OCI-LY3 (cell line): ENCODE results near the gene SLC16A7.
A peak's percentile ranks its signal among the peaks of the same experiment; 100 is the strongest.

Experiments used
- H2AFZ ChIP-seq: fragments of 200-600, 300-600 bp; shearing (Covaris generic); 2 replicates; pipeline ENCODE4 v1.6.0; 2014; ENCODE audit warnings: antibody characterized with exemption, low read depth, low read length
- H3K27ac ChIP-seq: fragments of 200-600, 300-600 bp; sonication (generic); 2 replicates; pipeline ENCODE4 v1.5.1; 2014; ENCODE audit warnings: mild to moderate bottlenecking, low read length, moderate library complexity, mixed read lengths
- H3K27me3 ChIP-seq: fragments of 200-600, 300-600 bp; sonication (generic); 2 replicates; pipeline ENCODE4 v1.6.1; 2014; ENCODE audit warnings: low read depth, low read length, mixed read lengths
- H3K36me3 ChIP-seq: fragments of 200-600, 300-600 bp; sonication (generic); replicated peaks from 2 replicates; pipeline ENCODE3; 2014; ENCODE audit warnings: low read depth, low read length, mixed read lengths
- H3K4me1 ChIP-seq: fragments of 300-600, 200-600 bp; sonication (generic); 2 replicates; pipeline ENCODE4 v1.6.1; 2014; ENCODE audit warnings: low read length, mixed read lengths
- H3K4me2 ChIP-seq: fragments of 200-600, 300-600 bp; sonication (generic); 2 replicates; pipeline ENCODE4 v1.6.1; 2014; ENCODE audit warnings: low read length, mixed read lengths
- H3K4me3 ChIP-seq: fragments of 300-600, 200-600 bp; sonication (generic); 2 replicates; pipeline ENCODE4 v1.5.1; 2014; ENCODE audit warnings: antibody characterized with exemption, mild to moderate bottlenecking, low read length, moderate library complexity
- H3K79me2 ChIP-seq: fragments of 300-600, 200-600 bp; shearing (Covaris generic); 2 replicates; pipeline ENCODE4 v1.6.1; 2014; ENCODE audit warnings: mild to moderate bottlenecking, low read length, mixed read lengths
- H3K9ac ChIP-seq: fragments of 300-600, 200-600 bp; shearing (Covaris generic); 2 replicates; pipeline ENCODE4 v1.6.0; 2014; ENCODE audit warnings: mild to moderate bottlenecking, low read length, moderate library complexity
- H3K9me3 ChIP-seq: fragments of 200-600, 300-600 bp; shearing (Covaris generic); 2 replicates; pipeline ENCODE4 v1.6.1; 2014; ENCODE audit warnings: low read length, mixed read lengths; ENCODE audit not compliant: insufficient read depth
- H4K20me1 ChIP-seq: fragments of 200-600, 300-600 bp; sonication (generic); 2 replicates; pipeline ENCODE4 v1.6.1; 2016; ENCODE audit warnings: low read length, mixed read lengths; ENCODE audit not compliant: insufficient read depth
- CTCF ChIP-seq: fragments of 200-600, 300-600 bp; sonication (generic); IDR thresholded peaks from 2 replicates; pipeline ENCODE4 v1.5.1; 2014; ENCODE audit warnings: antibody characterized with exemption, low read length, low read depth
- EZH2phosphoT487 ChIP-seq: fragments of 200-600 bp; shearing (Covaris generic); IDR thresholded peaks from 2 replicates; pipeline ENCODE4 v1.6.1; 2018; ENCODE audit warnings: antibody characterized with exemption, mixed run types, low read depth

Gene SLC16A7

DNA sequence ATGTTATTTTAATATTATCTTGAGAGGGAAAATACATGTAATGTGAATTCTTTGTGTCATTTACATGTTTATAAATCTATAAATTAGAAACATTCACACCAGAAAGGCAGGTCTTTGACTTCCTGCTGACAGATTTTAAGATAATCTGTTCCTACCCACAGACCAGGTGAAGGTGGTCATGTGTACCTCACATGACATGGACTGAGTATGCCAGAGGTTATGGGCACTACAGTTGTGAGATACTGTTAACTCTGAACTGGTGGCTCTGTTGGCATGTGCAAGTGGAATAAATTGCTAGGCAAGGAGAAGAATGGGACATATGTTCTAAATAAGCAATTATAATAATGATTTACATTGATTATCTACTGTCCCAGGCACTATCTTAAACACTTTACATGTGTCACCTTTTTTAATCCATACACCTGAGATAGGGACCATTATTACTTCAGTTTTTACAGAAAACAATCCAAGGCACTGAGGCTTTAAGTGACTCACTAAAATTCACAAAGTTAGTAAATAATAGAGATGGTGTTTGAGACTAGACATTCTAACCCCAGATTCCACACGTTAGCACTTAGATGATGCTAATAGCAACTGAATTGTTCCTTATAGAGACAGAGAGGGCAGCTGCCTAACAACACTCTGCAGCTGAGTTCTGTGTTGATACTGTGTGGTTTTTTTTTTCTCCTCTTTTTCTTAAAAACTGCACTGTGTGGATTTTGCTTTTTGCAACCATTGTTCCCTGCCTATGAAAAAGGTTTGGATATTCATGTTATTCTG is 23.8 kb downstream of the SLC16A7 start:
- no peaks in the 10 kb centered on the region for H4K20me1 ChIP-seq
- TF ChIP-seq EZH2phosphoT487, result no peak
- TF ChIP-seq CTCF, result no peak
- H3K27ac ChIP-seq, result peak overlapping the region; percentile 56
- no peaks in the 10 kb centered on the region for H3K36me3 ChIP-seq
- no peak overlapping the region for H2AFZ ChIP-seq
- no peaks in the 10 kb centered on the region for H3K27me3 ChIP-seq
- H3K9ac ChIP-seq, result no peak overlapping the region
- no peaks in the 10 kb centered on the region for H3K9me3 ChIP-seq
- peaks cover 24% of the 10 kb centered on the region for H3K4me1 ChIP-seq
- H3K4me2 ChIP-seq, result peak overlapping the region; percentile 72
- H3K4me3 ChIP-seq, result peak overlapping the region; percentile 39; the same call in 1 of the 2 replicates
- H3K79me2 ChIP-seq, result peaks cover 9% of the 10 kb centered on the region

- Histone ChIP-seq H3K4me3 (peak overlapping the region; percentile 39), H4K20me1 (no peaks in the 10 kb centered on the region), H3K9ac (peak overlapping the region; percentile 16; the same call in 1 of the 2 replicates), H3K27me3 (no peaks in the 10 kb centered on the region), H2AFZ (no peak overlapping the region; the same call in 1 of the 2 replicates), H3K27ac (peak overlapping the region; percentile 56), H3K9me3 (no peaks in the 10 kb centered on the region), H3K4me2 (peak overlapping the region; percentile 72), H3K79me2 (peaks cover 11% of the 10 kb centered on the region), H3K4me1 (peaks cover 24% of the 10 kb centered on the region), H3K36me3 (no peaks in the 10 kb centered on the region)
- TF ChIP-seq CTCF (no peak), EZH2phosphoT487 (no peak)
Observed at GRCh38 chr12:59620326-59620725, 24.5 kb downstream of the SLC16A7 start.

GRCh38 chr12:59624732-59625460 is 29.1 kb downstream of the SLC16A7 start:
- Histone ChIP-seq H3K79me2 (peaks cover 11% of the 10 kb centered on the region), H3K9me3 (no peaks in the 10 kb centered on the region), H3K27me3 (no peaks in the 10 kb centered on the region), H4K20me1 (no peaks in the 10 kb centered on the region), H2AFZ (no peak overlapping the region), H3K27ac (no peak overlapping the region), H3K36me3 (peaks cover under 1% of the 10 kb centered on the region), H3K4me1 (peaks cover 18% of the 10 kb centered on the region), H3K9ac (no peak overlapping the region), H3K4me3 (no peak overlapping the region), H3K4me2 (no peak overlapping the region)
- TF ChIP-seq EZH2phosphoT487 (no peak), CTCF (no peak)

DNA sequence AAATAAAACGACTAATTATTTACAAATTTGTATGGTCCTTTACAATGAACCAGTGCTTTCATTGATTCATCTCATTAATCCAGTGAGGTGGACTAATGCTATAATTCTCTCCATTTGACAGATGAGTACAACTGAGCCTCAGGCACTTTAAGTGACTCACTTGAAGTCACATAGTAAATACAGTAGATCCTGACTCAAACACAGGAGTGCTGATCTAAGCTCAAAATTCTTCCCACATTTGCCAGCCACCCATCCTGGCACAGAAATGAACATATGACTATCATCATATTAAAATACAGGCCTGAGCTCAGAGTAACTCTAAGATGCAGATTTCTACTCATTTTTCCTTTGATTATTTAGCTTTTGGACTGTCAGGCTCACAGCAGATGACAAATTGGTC is 30.6 kb downstream of the SLC16A7 start:
- Histone ChIP-seq H3K79me2 (peaks cover 4% of the 10 kb centered on the region), H3K9ac (no peak overlapping the region), H3K36me3 (peaks cover 5% of the 10 kb centered on the region), H3K4me2 (no peak overlapping the region), H3K4me3 (no peak overlapping the region), H2AFZ (no peak overlapping the region), H4K20me1 (no peaks in the 10 kb centered on the region), H3K4me1 (peaks cover 4% of the 10 kb centered on the region; the same call in 1 of the 2 replicates), H3K27ac (no peak overlapping the region), H3K9me3 (no peaks in the 10 kb centered on the region), H3K27me3 (no peaks in the 10 kb centered on the region)
- TF ChIP-seq CTCF, result no peak
- no peak for TF ChIP-seq EZH2phosphoT487
